Measurements from ENCODE around the gene MYH7B. TPM values are rescaled to one million over a fixed set of nuclear protein-coding genes. Genes with fewer than 3 reads are reported as not detected.

MYH7B gene
- total RNA-seq, 2 donors from 2014 or later = 0.14 to 0.27 TPM

DNA sequence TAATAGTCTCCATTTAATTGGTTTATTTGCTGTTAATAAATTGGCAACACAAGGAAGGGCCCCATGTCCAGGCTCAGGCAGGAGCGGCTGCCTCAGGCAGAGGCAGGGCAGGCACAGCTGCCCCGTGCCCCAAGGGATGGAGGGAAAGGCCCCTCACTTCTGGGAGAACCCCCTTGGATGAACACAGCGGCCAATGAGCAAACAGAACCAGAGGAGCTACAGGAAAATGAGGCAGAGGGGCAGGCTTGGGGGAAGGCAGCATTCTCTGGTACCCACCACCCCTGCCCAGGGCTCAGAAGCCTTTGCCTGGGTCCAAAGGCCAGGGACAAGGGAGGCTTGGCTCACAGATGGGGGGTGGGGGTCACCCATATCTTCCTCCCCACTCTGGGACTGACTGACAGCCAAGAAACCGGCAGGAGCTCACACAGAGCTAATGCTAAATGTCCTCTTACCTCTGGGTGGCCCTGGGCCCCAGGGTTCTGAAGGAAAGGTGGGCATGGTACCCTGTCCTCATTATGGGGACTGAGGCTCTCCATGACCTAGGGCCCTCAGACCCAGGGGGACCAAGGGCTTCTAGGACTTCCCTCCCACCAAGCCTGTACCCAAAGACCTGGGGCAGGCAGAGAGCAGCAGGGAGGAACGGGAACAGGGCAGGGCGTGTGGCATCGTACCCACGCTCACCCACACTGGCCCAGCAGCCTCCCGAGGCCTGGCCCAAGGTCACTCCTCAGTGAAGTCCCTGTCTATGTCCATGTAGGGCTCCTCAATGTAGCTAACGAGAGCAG lies 47.0 kb downstream of the MYH7B start:
- Histone ChIP-seq H3K27me3 (replicated peaks; ENCODE audit: insufficient read depth) (no peaks in the 10 kb centered on the region), H3K4me3 (no peak overlapping the region), H3K27ac (no peak overlapping the region), H3K4me1 (ENCODE audit: control insufficient read depth in 1 of 2, low read depth in 2 of 2) (no peaks in the 10 kb centered on the region), H3K36me3 (peaks cover 86% of the 10 kb centered on the region), H3K9me3 (no peaks in the 10 kb centered on the region)
- ATAC-seq (ENCODE audit: insufficient number of reproducible peaks, low FRiP score, low read depth) (no peak), DNase-seq (ENCODE audit: low spot score) (no peak)
- TF ChIP-seq, protein P1, sequence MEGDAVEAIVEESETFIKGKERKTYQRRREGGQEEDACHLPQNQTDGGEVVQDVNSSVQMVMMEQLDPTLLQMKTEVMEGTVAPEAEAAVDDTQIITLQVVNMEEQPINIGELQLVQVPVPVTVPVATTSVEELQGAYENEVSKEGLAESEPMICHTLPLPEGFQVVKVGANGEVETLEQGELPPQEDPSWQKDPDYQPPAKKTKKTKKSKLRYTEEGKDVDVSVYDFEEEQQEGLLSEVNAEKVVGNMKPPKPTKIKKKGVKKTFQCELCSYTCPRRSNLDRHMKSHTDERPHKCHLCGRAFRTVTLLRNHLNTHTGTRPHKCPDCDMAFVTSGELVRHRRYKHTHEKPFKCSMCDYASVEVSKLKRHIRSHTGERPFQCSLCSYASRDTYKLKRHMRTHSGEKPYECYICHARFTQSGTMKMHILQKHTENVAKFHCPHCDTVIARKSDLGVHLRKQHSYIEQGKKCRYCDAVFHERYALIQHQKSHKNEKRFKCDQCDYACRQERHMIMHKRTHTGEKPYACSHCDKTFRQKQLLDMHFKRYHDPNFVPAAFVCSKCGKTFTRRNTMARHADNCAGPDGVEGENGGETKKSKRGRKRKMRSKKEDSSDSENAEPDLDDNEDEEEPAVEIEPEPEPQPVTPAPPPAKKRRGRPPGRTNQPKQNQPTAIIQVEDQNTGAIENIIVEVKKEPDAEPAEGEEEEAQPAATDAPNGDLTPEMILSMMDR (IDR thresholded peaks at IDR 0.05) = no peak

DNA sequence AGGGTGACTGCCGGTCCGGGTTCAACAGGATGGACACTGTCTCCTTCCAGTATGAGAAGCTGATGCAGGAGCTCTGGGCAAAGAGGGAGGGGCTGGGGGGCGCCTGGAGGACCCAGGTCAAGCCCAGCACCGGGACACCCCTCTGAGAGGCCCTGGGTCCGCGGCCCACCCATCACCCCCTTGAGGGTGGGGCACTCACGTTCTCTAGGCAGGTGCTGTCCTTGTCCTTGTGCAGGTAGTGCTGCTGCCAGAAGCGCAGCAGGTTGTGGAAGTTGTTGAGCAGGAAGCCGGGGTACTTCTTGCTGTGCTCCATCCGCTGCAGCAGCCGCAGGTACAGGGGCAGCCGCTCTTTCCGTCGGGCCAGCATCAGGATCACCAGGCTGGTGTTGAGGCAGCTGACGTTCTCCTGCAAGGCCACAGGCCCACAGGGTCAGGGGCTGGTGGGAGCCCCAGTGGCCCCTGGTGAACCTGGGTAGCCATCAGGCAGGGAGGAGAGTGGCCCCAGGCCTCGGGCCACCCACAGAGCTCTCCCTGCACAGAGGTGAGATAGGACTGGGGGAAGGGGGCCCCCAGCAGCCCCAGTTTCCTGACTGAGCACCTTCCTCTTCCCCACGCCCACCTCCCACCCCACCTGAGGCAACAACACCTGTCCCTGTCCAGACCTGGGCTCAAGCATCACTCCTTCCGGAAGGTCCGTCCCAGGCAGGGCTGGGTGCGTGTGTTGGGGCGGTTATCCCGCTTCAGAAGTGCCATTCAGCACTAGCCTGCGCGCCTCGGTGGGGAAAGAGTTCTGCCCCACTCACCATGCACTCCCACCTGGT lies 47.8 kb downstream of the MYH7B start:
- Histone ChIP-seq H3K4me3 (no peak overlapping the region), H3K27me3 (replicated peaks; ENCODE audit: insufficient read depth) (no peaks in the 10 kb centered on the region), H3K4me1 (ENCODE audit: control insufficient read depth in 1 of 2, low read depth in 2 of 2) (peaks cover under 1 to 6% of the 10 kb centered on the region in 2 donors), H3K9me3 (no peaks in the 10 kb centered on the region), H3K36me3 (peaks cover 89% of the 10 kb centered on the region), H3K27ac (no peak overlapping the region)
- DNase-seq (ENCODE audit: low spot score) (no peak), ATAC-seq (ENCODE audit: insufficient number of reproducible peaks, low FRiP score, low read depth) (no peak)
- TF ChIP-seq, protein P1 (IDR thresholded peaks at IDR 0.05) = no peak

DNA sequence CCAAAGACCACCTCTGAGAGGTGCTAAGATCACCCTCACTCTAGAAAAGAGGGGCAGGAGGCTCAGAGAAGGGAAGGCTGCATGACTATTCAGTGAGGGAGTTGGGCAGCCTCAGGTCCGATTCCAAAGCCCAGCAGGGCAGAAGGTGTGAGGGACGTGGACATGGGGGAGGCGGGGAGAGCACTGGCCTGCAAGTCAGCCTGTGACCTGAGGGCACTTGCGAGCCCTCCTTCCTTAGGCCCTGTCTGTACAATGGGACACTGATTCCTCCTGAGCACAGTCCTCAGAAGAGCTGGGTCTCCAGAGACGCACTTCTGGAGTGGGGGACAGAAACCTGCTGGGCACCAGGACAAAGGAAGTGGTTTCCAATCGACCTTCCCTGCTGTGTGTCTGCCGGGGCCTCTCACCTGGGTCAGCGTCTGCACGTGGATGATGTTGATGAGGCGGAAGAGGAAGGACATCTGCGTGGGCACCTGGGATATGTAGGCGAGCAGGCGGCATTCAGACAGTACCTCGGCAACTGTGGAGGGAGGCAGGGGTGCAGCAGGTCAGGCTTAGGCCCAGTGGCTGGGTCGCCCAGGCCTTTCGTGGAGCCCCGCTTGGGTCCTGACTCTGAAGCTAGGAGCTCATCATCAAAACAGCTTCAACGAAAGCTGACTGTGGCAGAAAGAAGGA lies 48.5 kb downstream of the MYH7B start:
- Histone ChIP-seq H3K36me3 (peaks cover 86% of the 10 kb centered on the region), H3K27ac (no peak overlapping the region), H3K4me1 (ENCODE audit: control insufficient read depth in 1 of 2, low read depth in 2 of 2) (peaks cover 3 to 11% of the 10 kb centered on the region in 2 donors), H3K27me3 (replicated peaks; ENCODE audit: insufficient read depth) (no peaks in the 10 kb centered on the region), H3K4me3 (no peak overlapping the region), H3K9me3 (no peaks in the 10 kb centered on the region)
- TF ChIP-seq, protein P1 (IDR thresholded peaks at IDR 0.05) = no peak
- DNase-seq (ENCODE audit: low spot score) = no peak
- no peak for ATAC-seq (ENCODE audit: insufficient number of reproducible peaks, low FRiP score, low read depth)

DNA sequence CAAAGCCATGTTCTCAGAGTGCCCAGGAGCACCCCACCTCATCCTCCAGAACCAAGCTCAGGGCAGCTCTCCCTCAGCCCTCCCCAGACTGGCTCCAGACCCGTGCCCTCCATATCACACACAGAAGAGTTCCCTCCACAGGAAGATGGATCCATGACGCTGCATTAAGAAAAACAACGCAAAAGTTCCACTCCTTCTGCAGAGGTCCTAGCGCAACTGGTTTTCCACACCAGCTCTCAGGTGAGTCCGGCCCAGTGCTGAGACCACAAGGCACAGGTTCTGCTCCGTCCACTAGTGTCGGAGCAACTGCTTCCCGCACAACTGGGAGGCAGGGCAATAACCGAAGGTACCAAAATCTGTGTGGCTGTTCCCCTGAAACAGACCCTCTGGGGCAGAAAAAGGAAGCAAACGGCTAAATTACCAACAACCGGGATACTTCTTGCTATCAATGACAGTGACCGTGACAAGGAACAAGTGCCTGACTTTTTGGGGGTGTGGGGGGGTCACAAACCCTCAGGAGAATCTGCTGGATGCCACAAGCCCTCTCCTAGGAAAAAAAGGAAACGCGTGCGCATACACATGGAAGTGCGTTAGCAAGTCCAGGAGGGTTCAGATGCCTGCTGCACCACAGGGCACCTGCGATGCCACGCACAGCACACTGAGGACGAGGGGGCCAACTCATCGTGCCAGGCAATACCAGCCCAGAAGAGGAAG lies 49.2 kb downstream of the MYH7B start:
- no peak for DNase-seq (ENCODE audit: low spot score)
- Histone ChIP-seq H3K27ac (no peak overlapping the region), H3K36me3 (peaks cover 87% of the 10 kb centered on the region), H3K4me3 (no peak overlapping the region), H3K27me3 (replicated peaks; ENCODE audit: insufficient read depth) (no peaks in the 10 kb centered on the region), H3K4me1 (ENCODE audit: control insufficient read depth in 1 of 2, low read depth in 2 of 2) (peaks cover 3 to 18% of the 10 kb centered on the region in 2 donors), H3K9me3 (no peaks in the 10 kb centered on the region)
- TF ChIP-seq, protein P1 (IDR thresholded peaks at IDR 0.05) = no peak
- no peak for ATAC-seq (ENCODE audit: insufficient number of reproducible peaks, low FRiP score, low read depth)

Other genes starting within 250 kb of the MYH7B start
- gene NCOA6, start 130.2 kb upstream of the MYH7B start, total RNA-seq = 10 to 100 TPM; 14.8 to 21.4 TPM
- 10 to 100 TPM; 22.2 to 41.4 TPM for gene GGT7, start 83.0 kb upstream of the MYH7B start, total RNA-seq
- gene ACSS2, start 79.3 kb upstream of the MYH7B start, total RNA-seq = 10 to 100 TPM; 65.9 to 95.4 TPM
- 10 to 100 TPM; 36.5 to 40.5 TPM for gene GSS, start 62 bp upstream of the MYH7B start, total RNA-seq
- gene TRPC4AP, start 136.9 kb downstream of the MYH7B start, total RNA-seq = 10 to 100 TPM; 65.8 to 73.6 TPM
- gene EDEM2, start 191.5 kb downstream of the MYH7B start, total RNA-seq = 10 to 100 TPM; 24.6 to 25.3 TPM
- 10 to 100 TPM; 66.9 to 74.7 TPM for gene PROCR, start 216.2 kb downstream of the MYH7B start, total RNA-seq